Activated T-helper 1 cell treated with anti-CD3 and anti-CD28 coated beads, Interleukin-12 subunit alpha, Interleukin-12 subunit beta, Interleukin-2, Interleukin-4 antibody, amounts not matched to agents 30 ng/mL and 10 ng/mL and 1 ng/mL, durations not matched to agents 14 hours and 24 hours and 36 hours (primary cell): ENCODE data around the gene ACOT12. TPM values are rescaled to one million over a fixed set of nuclear protein-coding genes. Genes with fewer than 3 reads are reported as not detected.

Experiments used
- DNase-seq: peaks from one replicate; pipeline ENCODE4 v3.0.0; 2021; ENCODE audit warnings: low spot score
- H3K27ac Mint-ChIP-seq: one replicate; pipeline ENCODE4 v1.8.0; 2021; ENCODE audit warnings: mild to moderate bottlenecking, mixed read lengths
- H3K27me3 Mint-ChIP-seq: one replicate; pipeline ENCODE4 v1.8.0; 2022; ENCODE audit warnings: mild to moderate bottlenecking, moderate library complexity, mixed read lengths; ENCODE audit not compliant: insufficient read depth
- H3K36me3 Mint-ChIP-seq: one replicate; pipeline ENCODE4 v1.8.0; 2021; ENCODE audit warnings: low read depth, mixed read lengths
- H3K4me1 Mint-ChIP-seq: one replicate; pipeline ENCODE4 v1.8.0; 2021; ENCODE audit warnings: low read depth, mixed read lengths
- H3K4me3 Mint-ChIP-seq: one replicate; pipeline ENCODE4 v1.8.0; 2021; ENCODE audit warnings: mild to moderate bottlenecking, moderate library complexity, mixed read lengths
- H3K9me3 Mint-ChIP-seq: one replicate; pipeline ENCODE4 v1.8.0; 2021; ENCODE audit warnings: mixed read lengths
- intact Hi-C: fragments of 100-400 bp; cut with micrococcal nuclease; formaldehyde crosslinking; loops from one replicate; pipeline ENCODE4 v1.15.1; 2024
- total RNA-seq: library from RNA; stranded (reverse); gene quantifications from 2 replicates; pipeline ENCODE4 v1.2.3, GENCODE V29; 2022

The ACOT12 gene
- total RNA-seq, 1 donor from 2014 or later, result not detected

- Mint-ChIP-seq H3K27ac (no peak overlapping the region), H3K4me1 (peaks cover 7% of the 10 kb centered on the region), H3K36me3 (peaks cover 19% of the 10 kb centered on the region), H3K27me3 (no peaks in the 10 kb centered on the region), H3K4me3 (no peak overlapping the region), H3K9me3 (no peaks in the 10 kb centered on the region)
- no peak for DNase-seq
- intact Hi-C loops, result no loop called here
Observed at GRCh38 chr5:81315830-81316229, 78.1 kb downstream of the ACOT12 start.

GRCh38 chr5:81315336-81315735, 78.6 kb downstream of the ACOT12 start:
- no peaks in the 10 kb centered on the region for H3K27me3 Mint-ChIP-seq
- H3K4me1 Mint-ChIP-seq, result peaks cover 9% of the 10 kb centered on the region
- no peak overlapping the region for H3K4me3 Mint-ChIP-seq
- no peaks in the 10 kb centered on the region for H3K9me3 Mint-ChIP-seq
- H3K27ac Mint-ChIP-seq, result no peak overlapping the region
- peaks cover 21% of the 10 kb centered on the region for H3K36me3 Mint-ChIP-seq
- intact Hi-C loops, result no loop called here
- no peak for DNase-seq

GRCh38 chr5:81314581-81314980, 79.4 kb downstream of the ACOT12 start:
- Mint-ChIP-seq H3K27me3 (no peaks in the 10 kb centered on the region), H3K27ac (no peak overlapping the region), H3K9me3 (no peaks in the 10 kb centered on the region), H3K36me3 (peaks cover 23% of the 10 kb centered on the region), H3K4me1 (peaks cover 9% of the 10 kb centered on the region), H3K4me3 (no peak overlapping the region)
- no peak for DNase-seq
- intact Hi-C loops, result no loop called here

GRCh38 chr5:81313686-81314085, 80.2 kb downstream of the ACOT12 start:
- intact Hi-C loops, result no loop called here
- Mint-ChIP-seq H3K9me3 (no peaks in the 10 kb centered on the region), H3K36me3 (peaks cover 30% of the 10 kb centered on the region), H3K27ac (no peak overlapping the region), H3K27me3 (no peaks in the 10 kb centered on the region), H3K4me3 (no peak overlapping the region), H3K4me1 (peaks cover 9% of the 10 kb centered on the region)
- DNase-seq, result no peak

- peaks cover 28% of the 10 kb centered on the region for H3K36me3 Mint-ChIP-seq
- H3K4me1 Mint-ChIP-seq, result peaks cover 9% of the 10 kb centered on the region
Observed at GRCh38 chr5:81313278-81313677, 80.7 kb downstream of the ACOT12 start.

GRCh38 chr5:81310402-81311063, 83.4 kb downstream of the ACOT12 start:
- Mint-ChIP-seq H3K27me3 (no peaks in the 10 kb centered on the region), H3K4me1 (peaks cover 5% of the 10 kb centered on the region), H3K27ac (no peak overlapping the region), H3K36me3 (peaks cover 27% of the 10 kb centered on the region), H3K9me3 (no peaks in the 10 kb centered on the region), H3K4me3 (no peak overlapping the region)
- intact Hi-C loops, result no loop called here
- DNase-seq, result no peak

More at GRCh38 chr5:81313278-81313677, 80.7 kb downstream of the ACOT12 start:
- Mint-ChIP-seq H3K9me3 (no peaks in the 10 kb centered on the region), H3K27ac (no peak overlapping the region), H3K4me3 (no peak overlapping the region), H3K27me3 (no peaks in the 10 kb centered on the region)
- intact Hi-C loops, result no loop called here
- no peak for DNase-seq

- intact Hi-C loops, result loop anchor here (10.0 kb wide), 2 partner anchors 444 to 856 kb away; no protein-coding TSS in a partner anchor
- Mint-ChIP-seq H3K4me1 (peaks cover 11% of the 10 kb centered on the region), H3K27me3 (no peaks in the 10 kb centered on the region), H3K4me3 (no peak overlapping the region), H3K27ac (no peak overlapping the region), H3K36me3 (peaks cover 30% of the 10 kb centered on the region), H3K9me3 (no peaks in the 10 kb centered on the region)
- no peak for DNase-seq
Observed at GRCh38 chr5:81308836-81309235, 85.1 kb downstream of the ACOT12 start.

- Mint-ChIP-seq H3K27me3 (no peaks in the 10 kb centered on the region), H3K9me3 (no peaks in the 10 kb centered on the region), H3K4me3 (no peak overlapping the region), H3K27ac (no peak overlapping the region), H3K4me1 (peaks cover 17% of the 10 kb centered on the region), H3K36me3 (peaks cover 23% of the 10 kb centered on the region)
- DNase-seq, result no peak
- intact Hi-C loops, result loop anchor here (10.0 kb wide), 2 partner anchors 441 to 859 kb away; no protein-coding TSS in a partner anchor
Observed at GRCh38 chr5:81305785-81306184, 88.1 kb downstream of the ACOT12 start.

GRCh38 chr5:81303563-81303962, 90.4 kb downstream of the ACOT12 start:
- DNase-seq, result no peak
- Mint-ChIP-seq H3K4me1 (peaks cover 32% of the 10 kb centered on the region), H3K4me3 (peak overlapping the region; percentile 60), H3K36me3 (peaks cover 12% of the 10 kb centered on the region), H3K9me3 (no peaks in the 10 kb centered on the region), H3K27ac (no peak overlapping the region), H3K27me3 (no peaks in the 10 kb centered on the region)
- intact Hi-C loops, result loop anchor here (5.0 to 10.0 kb wide), 7 partner anchors 119 to 1046 kb away; partner anchors contain the start of gene SERINC5

GRCh38 chr5:81302596-81302995, 91.3 kb downstream of the ACOT12 start:
- intact Hi-C loops, result loop anchor here (1.0 to 10.0 kb wide), 8 partner anchors 120 to 1045 kb away; partner anchors contain the start of gene SERINC5
- H3K9me3 Mint-ChIP-seq, result no peaks in the 10 kb centered on the region
- DNase-seq, result no peak
- H3K27me3 Mint-ChIP-seq, result no peaks in the 10 kb centered on the region
- H3K36me3 Mint-ChIP-seq, result peaks cover 14% of the 10 kb centered on the region
- peak overlapping the region; percentile 97 for H3K4me3 Mint-ChIP-seq
- peaks cover 32% of the 10 kb centered on the region for H3K4me1 Mint-ChIP-seq
- peak overlapping the region; percentile 98 for H3K27ac Mint-ChIP-seq

GRCh38 chr5:81301271-81302015, 92.5 kb downstream of the ACOT12 start, which contains the start of gene ZCCHC9:
Gene ZCCHC9, plus strand, starts transcription at chr5:81301587. Its CDS starts 3,171 bp downstream, at chr5:81304758.
- Mint-ChIP-seq H3K4me1 (peaks cover 32% of the 10 kb centered on the region), H3K9me3 (no peaks in the 10 kb centered on the region), H3K36me3 (peaks cover 14% of the 10 kb centered on the region), H3K27ac (peak within 1 kb of the TSS; percentile 98), H3K4me3 (peak within 1 kb of the TSS; percentile 97), H3K27me3 (no peaks in the 10 kb centered on the region)
- peak; percentile 89 for DNase-seq
- intact Hi-C loops, result loop anchor here (1.0 to 10.0 kb wide), 15 partner anchors 16 to 1776 kb away; partner anchors contain the start of genes RPS23, SERINC5, SSBP2 and TMEM167A

- intact Hi-C loops, result loop anchor here (1.0 to 10.0 kb wide), 14 partner anchors 16 to 1776 kb away; partner anchors contain the start of genes RPS23, SERINC5, SSBP2 and TMEM167A
- Mint-ChIP-seq H3K4me1 (peaks cover 32% of the 10 kb centered on the region), H3K27ac (peak overlapping the region; percentile 98), H3K4me3 (peak overlapping the region; percentile 97), H3K36me3 (peaks cover 14% of the 10 kb centered on the region), H3K9me3 (no peaks in the 10 kb centered on the region), H3K27me3 (no peaks in the 10 kb centered on the region)
- no peak for DNase-seq
Observed at GRCh38 chr5:81300921-81301270, 93.0 kb downstream of the ACOT12 start.

- intact Hi-C loops, result loop anchor here (5.0 to 10.0 kb wide), 3 partner anchors 53 to 335 kb away; partner anchors contain the start of gene RASGRF2
- Mint-ChIP-seq H3K4me1 (peaks cover 31% of the 10 kb centered on the region), H3K9me3 (peaks cover 14% of the 10 kb centered on the region), H3K36me3 (peaks cover 11% of the 10 kb centered on the region), H3K4me3 (no peak overlapping the region), H3K27me3 (no peaks in the 10 kb centered on the region), H3K27ac (no peak overlapping the region)
- no peak for DNase-seq
Observed at GRCh38 chr5:81297531-81297930, 96.4 kb downstream of the ACOT12 start.
